GM18868 (cell line): ENCODE data around the gene FOXD4L5.
"Not testable (repeated sequence)": the region's sequence is repeated elsewhere in the genome, so short reads cannot be mapped to it uniquely, and the experiment has no call there.

Experiments used
- ATAC-seq: cut with Tn5 transposase; IDR thresholded peaks from one replicate; pipeline ENCODE4 v1.9.1; 2021; ENCODE audit warnings: mild to moderate bottlenecking, moderate library complexity; ENCODE audit not compliant: unreplicated experiment

FOXD4L5 gene

GRCh38 chr9:65285109-65285508, at the start of gene FOXD4L5:
TSS of gene FOXD4L5 (minus strand) at chr9:65285209. CDS start at chr9:65284377, 832 bp downstream.
- not testable (repeated sequence) for ATAC-seq

DNA sequence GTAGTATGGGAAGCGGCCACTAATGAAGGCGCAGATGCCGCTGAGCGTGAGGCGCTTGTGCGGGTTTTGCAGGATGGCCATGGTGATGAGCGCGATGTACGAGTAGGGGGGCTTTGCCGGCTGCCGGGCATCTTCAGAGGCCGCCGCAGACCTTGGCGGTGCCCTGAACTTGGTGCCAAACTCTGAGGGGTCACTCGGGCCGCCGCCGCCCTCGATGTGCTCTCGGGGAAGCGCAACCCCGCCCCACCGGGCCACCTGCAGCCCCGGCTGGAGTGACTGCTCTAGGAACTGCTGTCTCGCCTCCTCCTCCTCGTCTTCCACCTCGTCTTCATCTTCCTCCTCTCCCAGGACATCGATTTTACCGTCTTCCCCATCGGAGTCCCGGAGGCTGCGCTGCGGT, 1.1 kb downstream of the FOXD4L5 start:
- not testable (repeated sequence) for ATAC-seq

DNA sequence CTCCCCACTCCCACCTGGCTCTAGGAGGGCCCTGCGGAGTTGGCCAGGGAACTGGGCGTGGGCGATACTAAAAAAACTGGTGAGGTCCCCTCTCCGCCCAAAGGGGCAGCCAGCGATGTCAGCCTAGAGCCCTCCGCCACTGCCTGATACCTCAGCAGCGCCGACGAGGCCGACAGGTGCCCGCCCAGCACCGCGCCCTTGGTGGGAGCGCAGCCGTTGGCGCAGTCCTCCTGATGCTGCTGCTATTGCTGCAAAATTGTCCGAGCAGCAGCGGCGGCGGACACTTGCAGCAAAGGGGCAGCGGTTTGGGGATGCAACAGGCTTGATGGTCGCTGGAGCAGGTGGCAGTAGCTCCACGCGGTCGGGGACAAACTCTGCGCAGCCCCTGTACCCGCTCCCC, 2.0 kb downstream of the FOXD4L5 start:
- ATAC-seq: not testable (repeated sequence)
